Stimulated activated CD4-positive, alpha-beta T cell treated with anti-CD3 and anti-CD28 coated beads, Interleukin-1b, Interleukin-23, amount 100 ng/mL, for 24 hours (primary cell): ENCODE measurements around the gene TMF1.

Experiments
- DNase-seq, 4 experiments: peaks; one replicate each; pipeline ENCODE4 v3.0.0-alpha.2; 2020; ENCODE audit warnings: low read depth in 4 of 4, low spot score in 1 of 4

The TMF1 gene

GRCh38 chr3:69013253-69014021 is 38.7 kb downstream of the TMF1 start, which contains the start of gene EOGT:
EOGT (minus strand) TSS chr3:69013684; CDS start chr3:69009846, 3,838 bp downstream.
- DNase-seq, result peak; percentile 55 to 80 (median 60)

DNA sequence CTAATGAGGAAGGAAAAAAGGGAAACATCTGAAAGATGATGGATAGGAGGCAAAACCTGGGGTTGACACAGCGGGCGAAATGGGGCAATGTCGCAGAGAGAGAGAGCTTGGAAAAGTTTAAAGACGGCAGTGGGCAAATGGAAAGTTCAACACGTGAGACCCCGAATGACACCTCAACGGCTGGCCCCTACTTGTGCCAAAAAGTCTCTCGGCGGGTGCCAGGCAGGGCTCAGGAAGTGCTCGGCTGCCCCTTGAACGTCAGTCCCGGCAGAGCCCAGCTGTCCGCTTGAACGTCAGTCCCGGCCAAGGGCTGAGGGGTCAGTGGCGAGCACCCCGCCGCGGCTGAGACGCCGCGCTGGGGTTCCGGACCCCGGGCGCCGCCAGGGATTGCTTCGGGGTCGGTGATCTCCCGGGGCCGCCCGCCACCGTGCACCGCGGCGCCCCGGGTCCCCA is 39.3 kb downstream of the TMF1 start:
- peak in 1 of 4 experiments; percentile 11 for DNase-seq

- no peak for DNase-seq
These were observed 39.9 kb downstream of the TMF1 start for GRCh38 chr3:69012100-69012799.

DNA sequence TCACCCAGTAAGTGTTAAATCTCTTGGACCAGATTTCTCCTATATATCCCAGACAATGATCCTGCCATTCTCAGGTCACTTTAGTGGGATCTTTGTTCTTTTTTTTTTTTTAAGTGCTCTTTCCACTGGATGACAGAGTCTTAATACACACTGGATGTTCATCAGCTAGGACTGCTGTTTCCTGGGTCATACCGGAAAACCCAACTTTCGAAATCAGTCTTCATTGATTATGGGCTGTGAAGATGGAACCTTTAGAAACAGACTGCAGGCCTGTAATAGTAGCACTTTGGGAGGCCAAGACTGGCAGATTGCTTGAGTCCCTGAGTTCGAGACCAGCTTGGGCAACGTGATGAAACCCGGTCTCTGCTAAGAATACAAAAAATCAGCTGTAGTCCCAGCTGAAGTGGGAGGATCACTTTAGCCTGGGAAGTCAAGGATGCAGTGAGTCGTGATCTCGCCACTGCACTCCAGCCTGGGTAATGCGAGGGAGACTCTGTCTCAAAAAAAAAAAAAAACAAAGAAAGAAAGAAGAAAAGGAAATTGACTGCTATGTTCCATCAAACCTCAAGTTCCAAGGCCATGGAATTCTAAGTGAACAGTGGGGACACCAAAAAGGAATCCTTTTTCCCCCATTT is 40.9 kb downstream of the TMF1 start:
- no peak for DNase-seq

GRCh38 chr3:69009559-69010410 is 42.3 kb downstream of the TMF1 start:
- DNase-seq, result no peak

DNA sequence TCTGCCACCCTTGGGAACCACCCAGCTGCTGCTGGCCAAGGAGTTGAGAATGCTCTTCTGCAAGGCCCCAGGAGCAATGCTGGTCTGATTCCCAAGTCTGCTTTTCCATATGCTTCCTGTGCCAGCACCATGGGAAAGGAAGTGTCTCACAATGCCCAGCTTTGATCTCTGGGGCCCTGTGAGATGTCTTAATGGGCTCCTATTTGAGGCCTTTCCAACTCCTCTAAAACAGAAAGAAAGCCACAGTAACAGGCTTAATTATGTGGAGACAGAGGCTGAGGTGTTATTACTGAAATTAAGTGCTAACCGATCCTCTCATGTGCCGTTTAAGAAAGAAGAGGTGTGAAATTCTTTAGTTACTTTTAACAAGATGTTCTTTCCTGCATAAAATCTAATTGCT is 43.2 kb downstream of the TMF1 start:
- DNase-seq, result no peak

DNA sequence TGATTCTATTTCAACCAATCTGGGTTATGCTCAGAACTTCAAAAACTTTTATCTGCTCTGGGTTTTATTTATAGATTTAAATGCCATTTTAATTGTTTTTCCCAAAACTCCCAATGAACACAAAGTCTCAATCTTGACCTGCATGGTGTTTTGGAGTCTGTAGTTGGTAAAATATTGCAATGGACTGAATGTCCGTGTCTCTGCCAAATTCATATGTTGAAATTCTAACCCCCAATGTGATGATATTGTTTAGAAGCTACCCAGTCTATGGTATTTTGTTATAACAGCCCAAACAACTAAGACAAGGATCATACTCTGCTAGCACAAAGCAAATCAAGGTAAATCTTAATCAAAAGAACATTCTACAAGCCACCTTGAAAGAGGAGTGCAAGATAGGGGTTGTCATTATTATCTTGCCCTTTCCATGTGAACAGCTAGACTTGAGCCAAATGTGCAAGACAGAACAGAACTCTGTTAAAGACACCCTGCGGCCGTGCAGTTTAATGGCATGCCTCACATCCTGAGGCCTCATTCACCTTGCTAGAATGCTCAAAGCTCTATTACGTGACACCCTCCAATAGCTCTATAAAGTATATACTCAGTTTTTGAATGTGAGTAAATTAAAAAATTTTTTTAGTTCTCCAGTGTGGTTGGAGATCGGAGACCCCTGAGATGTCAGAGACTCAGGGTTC is 46.2 kb downstream of the TMF1 start:
- no peak for DNase-seq

- DNase-seq, result no peak
These were observed 46.9 kb downstream of the TMF1 start for GRCh38 chr3:69005071-69005790.

DNA sequence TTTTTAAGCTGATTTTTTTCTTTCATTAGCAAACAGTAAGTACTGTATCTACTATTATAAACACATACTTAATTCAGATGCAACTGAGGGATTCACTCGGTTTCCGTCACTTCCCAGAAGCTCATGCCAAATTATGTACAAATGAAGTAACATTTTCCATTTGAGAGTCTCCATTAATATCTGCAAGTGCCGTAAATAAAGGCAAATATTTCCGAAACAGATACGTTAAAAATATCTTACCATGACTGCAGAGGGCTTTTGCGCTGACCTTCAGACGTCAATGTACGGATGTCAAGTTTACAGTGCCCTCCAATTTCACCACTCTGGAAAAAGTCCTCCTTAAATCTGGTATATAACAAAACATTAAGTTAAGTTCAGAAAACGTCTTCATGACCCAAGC is 48.0 kb downstream of the TMF1 start:
- DNase-seq, result no peak

DNA sequence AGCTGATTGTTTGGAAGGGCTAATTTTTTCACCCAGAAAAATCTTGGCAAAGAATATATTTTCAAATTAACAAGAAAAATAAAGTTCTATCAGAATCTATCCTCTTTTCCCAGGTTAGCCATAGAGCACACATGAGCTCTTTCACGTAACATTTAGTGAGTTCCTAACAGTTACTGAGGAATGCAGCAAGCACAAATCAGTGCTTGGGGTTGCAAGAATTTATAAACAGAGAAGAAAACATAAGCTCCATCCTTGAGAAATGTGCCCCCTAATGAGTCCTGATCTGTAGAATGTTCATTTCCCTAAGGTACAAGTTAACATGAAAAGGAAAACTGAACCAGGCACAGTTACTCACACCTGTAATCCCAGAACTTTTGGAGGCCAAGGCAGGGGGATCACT is 52.5 kb downstream of the TMF1 start:
- DNase-seq, result no peak

DNA sequence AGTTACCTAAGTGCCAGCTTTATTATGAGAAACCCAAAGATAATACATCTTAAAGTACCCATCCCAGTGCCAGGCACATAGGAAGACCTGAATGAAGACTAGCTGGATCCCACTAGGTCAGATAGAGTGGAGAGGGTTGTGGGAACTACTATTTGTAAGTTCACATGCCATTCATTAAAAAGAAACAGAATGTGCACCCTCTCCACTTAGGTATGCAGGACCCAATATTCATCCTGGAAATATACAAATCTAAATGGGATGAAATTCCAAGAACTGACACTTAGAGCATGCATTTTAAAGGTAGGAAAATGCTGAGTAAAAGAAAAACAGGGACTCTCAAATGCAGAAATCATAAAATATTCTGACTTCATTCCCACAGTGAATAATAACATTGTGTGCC is 53.0 kb downstream of the TMF1 start:
- DNase-seq, result no peak

DNA sequence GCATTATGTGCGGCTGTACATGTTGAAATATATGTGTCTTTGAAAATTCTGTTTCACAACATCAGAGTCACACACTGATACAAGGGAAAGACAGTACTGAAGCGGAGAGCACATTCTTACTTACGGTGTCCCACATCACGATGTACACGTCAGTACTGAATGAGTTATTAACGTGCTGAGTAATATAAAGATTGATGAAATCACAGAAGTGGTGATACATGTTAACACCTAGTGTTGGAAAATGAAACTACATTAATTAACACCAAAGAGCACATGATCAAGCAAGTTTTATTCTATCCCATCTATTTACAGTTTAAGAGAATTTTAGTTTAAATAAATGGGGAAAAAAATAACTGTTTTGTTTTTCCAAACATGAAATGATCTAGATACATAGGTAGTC is 54.2 kb downstream of the TMF1 start:
- DNase-seq, result no peak

GRCh38 chr3:68996356-68996995 is 55.7 kb downstream of the TMF1 start:
- DNase-seq, result no peak

- no peak for DNase-seq
These were observed 63.4 kb downstream of the TMF1 start for GRCh38 chr3:68988740-68989139.

GRCh38 chr3:68987322-68987721 is 64.8 kb downstream of the TMF1 start:
- DNase-seq, result no peak

GRCh38 chr3:68986496-68987208 is 65.5 kb downstream of the TMF1 start:
- DNase-seq, result no peak

GRCh38 chr3:68985146-68985790 is 66.9 kb downstream of the TMF1 start:
- no peak for DNase-seq

GRCh38 chr3:68984011-68984530 is 68.1 kb downstream of the TMF1 start:
- DNase-seq, result no peak
